ENCODE results near the gene TRAF7. TPM values are rescaled to one million over a fixed set of nuclear protein-coding genes. Genes with fewer than 3 reads are reported as not detected.
"Not testable (repeated sequence)": the region's sequence is repeated elsewhere in the genome, so short reads cannot be mapped to it uniquely, and the experiment has no call there.

TRAF7 gene
- total RNA-seq, 6 experiments from 2014 or later = 40.9 to 56.2 (median 46.2) TPM

DNA sequence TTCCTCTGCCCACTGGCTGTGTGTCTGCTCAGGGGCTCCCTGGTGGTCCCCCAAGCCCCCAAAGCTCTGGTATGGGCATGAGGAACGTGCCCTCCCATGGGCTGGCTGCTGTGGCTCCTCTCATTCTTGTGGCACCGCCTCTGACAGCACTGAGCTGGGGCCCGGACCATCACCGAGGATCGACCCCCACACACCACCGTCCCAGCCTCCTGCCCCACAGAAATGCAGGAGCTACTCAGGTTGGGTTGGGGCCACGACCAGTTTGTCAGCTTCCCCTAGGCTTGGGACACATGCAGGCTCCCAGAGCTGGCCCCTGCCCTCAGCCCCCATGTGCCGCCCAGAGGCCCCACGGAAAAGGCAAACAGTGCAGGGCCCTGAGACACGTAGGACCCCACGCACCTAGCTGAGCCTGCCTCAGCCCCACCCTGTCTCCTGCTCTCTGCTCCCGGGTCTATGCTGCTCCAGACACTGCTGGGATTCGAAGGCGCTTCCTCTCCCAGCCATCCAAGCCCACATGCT lies 44.1 kb downstream of the TRAF7 start:
- intact Hi-C loops (cut with DNase I) = loop anchor here (10.0 kb wide), 1 partner anchor 305 kb away; no protein-coding TSS in a partner anchor
- Histone ChIP-seq H3K27me3 (peaks cover 0 to 11% of the 10 kb centered on the region in 2 donors), H3K27ac (no peak overlapping the region), H3K9me3 (no peaks in the 10 kb centered on the region), H3K36me3 (no peaks in the 10 kb centered on the region), H3K4me1 (peaks cover 0 to 11% (median under 1%) of the 10 kb centered on the region in 4 donors), H3K4me3 (no peak overlapping the region)
- TF ChIP-seq, protein P1, sequence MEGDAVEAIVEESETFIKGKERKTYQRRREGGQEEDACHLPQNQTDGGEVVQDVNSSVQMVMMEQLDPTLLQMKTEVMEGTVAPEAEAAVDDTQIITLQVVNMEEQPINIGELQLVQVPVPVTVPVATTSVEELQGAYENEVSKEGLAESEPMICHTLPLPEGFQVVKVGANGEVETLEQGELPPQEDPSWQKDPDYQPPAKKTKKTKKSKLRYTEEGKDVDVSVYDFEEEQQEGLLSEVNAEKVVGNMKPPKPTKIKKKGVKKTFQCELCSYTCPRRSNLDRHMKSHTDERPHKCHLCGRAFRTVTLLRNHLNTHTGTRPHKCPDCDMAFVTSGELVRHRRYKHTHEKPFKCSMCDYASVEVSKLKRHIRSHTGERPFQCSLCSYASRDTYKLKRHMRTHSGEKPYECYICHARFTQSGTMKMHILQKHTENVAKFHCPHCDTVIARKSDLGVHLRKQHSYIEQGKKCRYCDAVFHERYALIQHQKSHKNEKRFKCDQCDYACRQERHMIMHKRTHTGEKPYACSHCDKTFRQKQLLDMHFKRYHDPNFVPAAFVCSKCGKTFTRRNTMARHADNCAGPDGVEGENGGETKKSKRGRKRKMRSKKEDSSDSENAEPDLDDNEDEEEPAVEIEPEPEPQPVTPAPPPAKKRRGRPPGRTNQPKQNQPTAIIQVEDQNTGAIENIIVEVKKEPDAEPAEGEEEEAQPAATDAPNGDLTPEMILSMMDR (IDR thresholded peaks at IDR 0.05) = no peak
- no peak for TF ChIP-seq POLR2A (IDR thresholded peaks at IDR 0.05)
- DNase-seq = no peak
- whole genome bisulfite sequencing (ENCODE audit: insufficient coverage, low coverage, low lambda C conversion rate, missing lambda C conversion rate) = no CpG with 5 or more reads among the region's 14 CpGs
- ATAC-seq = no peak

DNA sequence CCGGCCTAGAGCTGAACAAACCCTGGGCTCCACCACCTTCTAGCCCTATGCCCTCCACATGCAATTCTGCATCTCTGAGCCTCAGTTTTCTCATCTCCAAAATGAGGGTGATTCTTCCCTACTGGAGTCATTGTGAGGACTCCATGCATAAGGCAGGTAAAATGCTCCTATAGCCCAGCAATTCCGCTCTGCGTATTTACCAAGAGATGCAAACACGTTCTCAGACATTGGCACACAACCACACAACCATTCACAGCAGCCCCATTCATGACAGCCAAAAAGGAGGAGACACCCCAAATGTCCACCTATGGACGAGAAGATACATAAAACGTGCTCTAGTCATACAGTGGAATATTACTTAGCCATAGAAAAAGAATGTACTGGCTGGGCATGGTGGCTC lies 44.7 kb downstream of the TRAF7 start:
- H3K9me3 ChIP-seq = no peaks in the 10 kb centered on the region
- no peaks in the 10 kb centered on the region for H3K36me3 ChIP-seq
- ATAC-seq (no peak), DNase-seq (no peak)
- 80% methylated on average over 5 of the region's 6 CpGs for WGBS (ENCODE audit: insufficient coverage, low coverage, low lambda C conversion rate, missing lambda C conversion rate)
- no peak overlapping the region for H3K4me3 ChIP-seq
- no peak for TF ChIP-seq POLR2A (IDR thresholded peaks at IDR 0.05)
- TF ChIP-seq, protein P1 (IDR thresholded peaks at IDR 0.05) = no peak
- no peak overlapping the region for H3K27ac ChIP-seq
- intact Hi-C loops (cut with DNase I) = no loop called here
- peaks cover 0 to 8% of the 10 kb centered on the region in 2 donors for H3K27me3 ChIP-seq
- H3K4me1 ChIP-seq = peaks cover 0 to 14% (median 3%) of the 10 kb centered on the region in 4 donors

DNA sequence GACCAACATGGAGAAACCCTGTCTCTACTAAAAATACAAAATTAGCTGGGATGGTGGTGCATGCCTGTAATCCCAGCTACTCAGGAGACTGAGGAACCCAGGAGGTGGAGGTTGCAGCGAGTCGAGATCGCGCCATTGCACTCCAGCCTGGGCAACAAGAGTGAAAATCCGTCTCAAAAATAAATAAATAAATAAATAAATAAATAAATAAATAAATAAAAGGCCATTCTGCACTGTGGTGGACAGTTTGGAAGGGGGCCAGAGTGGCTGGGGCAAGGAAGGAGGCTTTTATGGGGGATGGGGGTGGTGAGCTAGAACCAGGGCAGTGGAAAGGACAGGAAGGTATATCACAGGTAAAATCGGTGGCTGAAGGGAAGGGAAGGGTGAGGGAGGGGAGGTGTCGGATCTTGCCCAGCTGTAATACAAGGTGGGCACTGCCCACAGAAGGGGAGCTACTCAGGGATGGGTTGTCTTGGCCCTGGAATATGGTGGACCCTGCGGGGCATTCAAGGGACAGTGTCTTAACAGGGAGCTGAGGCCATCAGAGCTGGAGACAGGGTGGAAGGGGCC lies 47.6 kb downstream of the TRAF7 start:
- H3K27ac ChIP-seq; H3K27me3 ChIP-seq; intact Hi-C loops (cut with DNase I); ATAC-seq; H3K4me3 ChIP-seq; H3K9me3 ChIP-seq; H3K36me3 ChIP-seq; DNase-seq: not testable (repeated sequence)
- H3K4me1 ChIP-seq = peaks cover 0 to 18% (median 6%) of the 10 kb centered on the region in 4 donors
- WGBS (ENCODE audit: insufficient coverage, low coverage, low lambda C conversion rate, missing lambda C conversion rate) = 78% methylated on average over 1 of the region's 8 CpGs

DNA sequence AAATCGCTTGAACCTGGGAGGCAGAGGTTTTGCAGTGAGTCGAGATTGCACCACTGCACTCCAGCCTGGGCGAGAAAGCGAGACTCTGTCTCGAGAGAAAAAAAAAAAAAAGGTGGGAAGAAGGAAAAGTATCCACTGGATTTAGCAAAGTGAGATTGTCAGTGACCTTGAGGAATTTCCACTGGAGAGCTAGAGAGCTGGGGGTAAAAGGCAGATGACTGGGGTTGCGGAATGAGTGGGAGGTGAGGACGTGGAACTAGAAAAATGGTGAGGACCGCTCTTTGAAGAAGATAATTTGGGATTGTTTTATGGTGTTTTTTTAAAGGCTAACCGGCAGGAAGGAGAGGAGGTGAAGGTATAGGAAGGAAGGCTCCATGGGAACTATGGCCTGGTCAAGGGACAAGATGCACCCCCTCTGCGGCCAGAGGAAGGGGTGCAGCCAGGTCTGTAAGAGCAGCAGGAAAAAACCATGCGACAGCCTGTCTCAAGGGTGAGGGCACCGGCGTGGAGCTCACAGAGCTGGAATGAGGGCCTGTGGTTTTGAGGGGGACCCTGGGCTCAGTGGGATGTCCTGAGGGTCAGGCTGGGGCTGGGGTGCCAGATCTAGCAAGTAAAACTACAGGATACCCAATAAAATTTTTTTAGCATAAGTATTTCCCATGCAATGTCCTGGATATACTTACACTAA lies 49.0 kb downstream of the TRAF7 start:
- no peaks in the 10 kb centered on the region for H3K9me3 ChIP-seq
- ATAC-seq = no peak
- intact Hi-C loops (cut with DNase I) = no loop called here
- no peak for DNase-seq
- H3K36me3 ChIP-seq = peaks cover 0 to 19% (median 7%) of the 10 kb centered on the region in 4 donors
- TF ChIP-seq, protein P1 (IDR thresholded peaks at IDR 0.05) = no peak
- TF ChIP-seq POLR2A (IDR thresholded peaks at IDR 0.05) = no peak
- no peaks in the 10 kb centered on the region for H3K27me3 ChIP-seq
- H3K4me3 ChIP-seq = peak overlapping the region; percentile 74 to 99 (median 98)
- H3K27ac ChIP-seq = peak overlapping the region; percentile 89 to 99 (median 97)
- peaks cover 0 to 18% (median 6%) of the 10 kb centered on the region in 4 donors for H3K4me1 ChIP-seq
- 86% methylated on average over 9 of the region's 13 CpGs for WGBS (ENCODE audit: insufficient coverage, low coverage, low lambda C conversion rate, missing lambda C conversion rate)
